ENCODE results near the gene OR10H4. TPM values are rescaled to one million over a fixed set of nuclear protein-coding genes. Genes with fewer than 3 reads are reported as not detected.

Gene OR10H4
- polyA plus RNA-seq, 4 donors: not detected

Other genes with a start within 250 kb of the OR10H4 start
- not detected for gene OR10H2, start 221.0 kb upstream of the OR10H4 start, polyA plus RNA-seq
- not detected for gene OR10H3, start 211.0 kb upstream of the OR10H4 start, polyA plus RNA-seq
- not detected for gene OR10H5, start 161.3 kb upstream of the OR10H4 start, polyA plus RNA-seq
- gene OR10H1, start 133.3 kb upstream of the OR10H4 start, polyA plus RNA-seq: not detected
- 100 to 1,000 TPM in 1 of 4 donors, 10 to 100 TPM in 1, 1 to 10 TPM in 2; 3.8 to 135 (median 26.3) TPM for gene CYP4F2, start 50.9 kb upstream of the OR10H4 start, polyA plus RNA-seq
- gene CYP4F11, start 14.5 kb upstream of the OR10H4 start, polyA plus RNA-seq: 10 to 100 TPM in 2 of 4 donors, under 1 TPM in 2; 0.33 to 14.5 (median 6.6) TPM
- gene TPM4, start 127.5 kb downstream of the OR10H4 start, polyA plus RNA-seq: 100 to 1,000 TPM; 135 to 238 (median 159) TPM
- gene RAB8A, start 162.9 kb downstream of the OR10H4 start, polyA plus RNA-seq: 100 to 1,000 TPM in 1 of 4 donors, 10 to 100 TPM in 3; 58.0 to 107 (median 80.8) TPM
- 10 to 100 TPM; 14.8 to 31.3 (median 21.0) TPM for gene HSH2D, start 194.7 kb downstream of the OR10H4 start, polyA plus RNA-seq
- gene CIB3, start 224.5 kb downstream of the OR10H4 start, polyA plus RNA-seq: not detected
- 100 to 1,000 TPM in 3 of 4 donors, 10 to 100 TPM in 1; 82.3 to 205 (median 151) TPM for gene FAM32A, start 236.4 kb downstream of the OR10H4 start, polyA plus RNA-seq
- 10 to 100 TPM; 29.7 to 97.8 (median 58.0) TPM for gene AP1M1, start 248.9 kb downstream of the OR10H4 start, polyA plus RNA-seq